GM12872 (cell line): Measurements from ENCODE around the gene ACKR2.

Experiments
- TF ChIP-seq, protein P1 (sequence below): IDR thresholded peaks from 3 replicates; pipeline ENCODE4 v1.5.1; 2011; ENCODE audit warnings: low read depth, mild to moderate bottlenecking, low read length, moderate library complexity; ENCODE audit not compliant: insufficient read depth

The ACKR2 gene

GRCh38 chr3:42790714-42791229, 18.5 kb upstream of the ACKR2 start:
- TF ChIP-seq, protein P1, sequence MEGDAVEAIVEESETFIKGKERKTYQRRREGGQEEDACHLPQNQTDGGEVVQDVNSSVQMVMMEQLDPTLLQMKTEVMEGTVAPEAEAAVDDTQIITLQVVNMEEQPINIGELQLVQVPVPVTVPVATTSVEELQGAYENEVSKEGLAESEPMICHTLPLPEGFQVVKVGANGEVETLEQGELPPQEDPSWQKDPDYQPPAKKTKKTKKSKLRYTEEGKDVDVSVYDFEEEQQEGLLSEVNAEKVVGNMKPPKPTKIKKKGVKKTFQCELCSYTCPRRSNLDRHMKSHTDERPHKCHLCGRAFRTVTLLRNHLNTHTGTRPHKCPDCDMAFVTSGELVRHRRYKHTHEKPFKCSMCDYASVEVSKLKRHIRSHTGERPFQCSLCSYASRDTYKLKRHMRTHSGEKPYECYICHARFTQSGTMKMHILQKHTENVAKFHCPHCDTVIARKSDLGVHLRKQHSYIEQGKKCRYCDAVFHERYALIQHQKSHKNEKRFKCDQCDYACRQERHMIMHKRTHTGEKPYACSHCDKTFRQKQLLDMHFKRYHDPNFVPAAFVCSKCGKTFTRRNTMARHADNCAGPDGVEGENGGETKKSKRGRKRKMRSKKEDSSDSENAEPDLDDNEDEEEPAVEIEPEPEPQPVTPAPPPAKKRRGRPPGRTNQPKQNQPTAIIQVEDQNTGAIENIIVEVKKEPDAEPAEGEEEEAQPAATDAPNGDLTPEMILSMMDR, result no peak

GRCh38 chr3:42795621-42796181, 13.5 kb upstream of the ACKR2 start:
- TF ChIP-seq, protein P1, result no peak

DNA sequence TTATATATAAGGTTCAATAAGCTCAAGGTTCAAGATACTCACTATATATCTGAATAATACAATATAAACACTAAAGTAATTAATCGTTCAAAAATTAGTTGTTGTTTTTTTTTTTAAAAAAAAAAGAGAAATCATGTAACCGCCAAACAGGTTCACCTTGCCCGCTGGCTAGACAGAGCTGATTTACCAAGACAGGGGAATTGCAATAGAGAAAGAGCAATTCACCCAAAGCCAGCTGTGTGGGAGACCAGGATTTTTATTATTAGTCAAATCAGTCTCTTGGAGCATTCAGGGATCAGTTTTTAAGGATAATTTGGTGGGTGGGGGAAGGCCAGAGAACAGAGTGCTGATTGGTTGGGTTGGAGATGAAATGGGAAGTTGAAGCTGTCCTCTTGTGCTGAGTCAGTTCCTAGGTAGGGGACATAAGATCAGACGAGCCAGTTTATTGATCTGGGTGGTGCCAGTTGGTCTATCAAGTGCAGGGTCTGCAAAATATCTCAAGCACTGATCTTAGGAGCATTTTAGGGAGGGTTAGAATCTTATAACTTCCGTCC, 12.8 kb upstream of the ACKR2 start:
- TF ChIP-seq, protein P1, result no peak

DNA sequence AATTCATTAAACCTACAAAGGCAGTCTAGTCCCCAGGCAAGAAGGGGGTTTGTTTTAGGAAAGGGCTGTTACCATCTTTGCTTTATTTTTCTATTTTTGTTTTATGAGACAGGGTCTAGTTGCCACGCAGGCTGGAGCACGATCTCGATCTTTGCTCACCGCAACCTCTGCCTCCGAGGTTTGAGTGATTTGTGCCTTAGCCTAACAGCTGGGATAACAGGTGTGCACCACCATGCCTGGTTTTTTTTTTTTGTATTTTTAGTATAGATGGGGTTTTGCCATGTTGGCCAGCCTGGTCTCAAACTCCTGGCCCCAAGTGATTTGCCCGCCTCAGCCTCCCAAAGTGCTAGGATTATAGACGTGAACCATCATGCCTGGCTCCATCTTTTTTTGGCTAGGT, 9.9 kb upstream of the ACKR2 start:
- TF ChIP-seq, protein P1, result no peak

DNA sequence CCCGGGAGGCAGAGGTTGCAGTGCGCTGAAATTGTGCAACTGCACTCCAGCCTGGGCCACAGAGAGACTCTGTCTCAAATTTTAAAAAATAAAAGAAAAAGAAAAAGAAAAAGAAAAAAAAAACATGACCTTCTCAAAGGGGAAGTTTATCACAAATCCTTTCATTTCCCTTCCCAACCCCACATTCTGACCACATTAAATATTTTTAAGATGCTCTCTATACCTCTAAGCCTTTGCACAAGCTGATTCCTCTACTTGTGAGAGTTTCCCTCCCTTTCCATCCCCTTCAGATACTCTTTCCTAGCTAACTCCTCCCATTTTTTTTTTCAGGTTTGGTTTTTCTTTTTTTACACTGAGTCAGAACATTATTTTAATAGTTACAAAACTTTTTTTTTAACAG, 9.0 kb upstream of the ACKR2 start:
- TF ChIP-seq, protein P1, result no peak

DNA sequence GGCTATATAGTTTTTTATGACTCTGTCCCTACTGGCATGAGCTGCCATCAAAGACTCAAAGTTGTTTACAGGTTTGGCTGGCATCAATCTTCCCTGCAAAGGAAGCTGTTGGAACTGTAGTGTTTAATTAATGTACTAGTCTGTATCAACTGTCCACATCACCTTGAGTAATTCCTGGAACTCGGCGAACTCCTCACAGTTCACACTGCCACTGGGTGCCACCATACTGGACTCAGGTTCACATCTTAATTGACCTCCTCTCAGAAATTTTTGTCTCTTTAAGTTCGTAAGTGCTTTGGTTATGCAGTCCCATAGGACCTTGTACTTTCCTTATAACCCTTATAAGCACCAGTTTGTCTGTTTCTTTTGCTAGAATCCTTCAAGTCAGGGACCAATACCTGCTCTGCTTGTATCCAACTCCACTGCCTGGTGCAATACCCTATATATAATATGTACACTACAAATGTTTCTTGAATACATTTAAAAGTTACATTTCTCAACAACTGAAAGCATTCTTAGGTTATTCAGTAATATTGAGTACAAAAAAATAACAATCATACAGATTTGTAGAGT, 8.1 kb upstream of the ACKR2 start:
- TF ChIP-seq, protein P1, result no peak

DNA sequence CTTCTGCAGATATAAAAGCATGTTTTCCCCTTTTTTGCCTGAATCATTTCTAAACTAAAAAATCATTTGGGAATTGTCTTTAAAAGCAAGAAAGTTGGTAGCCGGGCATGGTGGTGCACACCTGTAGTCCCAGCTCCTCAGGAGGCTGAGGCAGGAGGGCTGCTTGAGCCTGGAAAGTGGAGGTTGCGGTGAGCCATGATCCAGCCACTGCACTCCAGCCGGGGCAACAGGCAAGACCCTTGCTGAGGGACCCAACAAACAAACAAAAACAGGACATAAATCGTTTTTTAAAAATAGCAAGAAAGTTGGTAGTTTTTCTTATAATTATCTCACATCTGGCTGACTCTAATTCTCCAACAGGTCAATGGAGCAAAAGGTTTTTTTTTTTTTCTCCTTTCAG, 7.5 kb upstream of the ACKR2 start:
- TF ChIP-seq, protein P1, result no peak
